ENCODE data around the gene ZNF780A.
A peak's percentile ranks its signal among the peaks of the same experiment; 100 is the strongest.
"Not testable (repeated sequence)": the region's sequence is repeated elsewhere in the genome, so short reads cannot be mapped to it uniquely, and the experiment has no call there.

Gene ZNF780A

DNA sequence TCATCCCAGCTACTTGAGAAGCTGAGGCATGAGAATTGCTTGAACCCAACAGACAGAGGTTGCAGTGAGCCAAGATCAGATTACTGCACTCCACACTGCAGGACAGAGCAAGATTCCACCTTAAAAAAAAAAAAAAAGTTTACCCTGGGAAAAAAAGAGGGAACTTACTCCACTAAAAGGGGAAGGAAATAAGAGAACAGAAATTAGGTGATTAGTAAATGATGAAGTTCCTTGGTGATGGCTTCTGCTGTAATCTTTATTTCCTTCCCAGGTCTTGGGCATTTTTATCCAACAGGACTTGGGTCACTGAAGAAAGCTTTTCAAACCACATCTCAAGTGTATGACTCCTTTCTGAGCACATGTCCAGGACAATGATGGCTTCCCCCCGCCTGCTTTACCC is 9.3 kb downstream of the ZNF780A start:
- DNase-seq, result no peak

GRCh38 chr19:40080289-40080688 is 10.5 kb downstream of the ZNF780A start:
- no peak for DNase-seq

DNA sequence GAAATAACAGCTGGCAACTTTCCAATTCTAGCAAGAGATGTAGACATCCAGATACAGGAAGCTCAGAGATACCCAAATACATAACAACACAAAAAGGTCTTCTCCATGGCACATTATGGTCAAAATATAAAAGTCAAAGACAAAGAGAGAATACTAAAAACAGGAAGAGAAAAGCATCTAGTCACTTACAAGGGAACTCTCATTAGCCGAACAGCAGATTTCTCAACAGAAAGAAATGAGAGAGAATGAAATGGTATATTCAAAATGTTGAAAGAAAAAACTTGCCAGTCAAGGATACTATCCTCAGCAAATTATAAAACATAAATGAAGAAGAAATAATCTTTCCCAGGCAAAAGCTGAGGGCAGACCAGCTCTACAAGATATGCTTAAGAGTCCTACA is 12.4 kb downstream of the ZNF780A start:
- peak; percentile 35 for DNase-seq

DNA sequence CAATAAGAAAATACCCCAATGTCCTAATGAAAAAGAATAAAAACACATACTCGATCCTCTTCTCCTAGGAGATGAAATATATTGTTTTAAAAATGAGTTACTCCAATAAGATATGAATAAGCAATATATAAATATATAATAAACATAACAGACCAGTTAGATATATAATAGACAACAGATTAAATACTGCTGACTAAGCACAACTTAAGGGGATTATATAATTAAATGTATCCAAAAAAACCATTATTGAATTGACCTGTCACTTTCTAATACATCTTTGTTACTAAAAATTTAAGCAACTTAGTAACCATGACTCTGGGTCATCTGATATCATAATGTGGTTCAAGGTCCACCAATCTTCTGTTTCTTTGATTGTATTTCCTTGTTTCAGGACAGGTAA is 20.7 kb downstream of the ZNF780A start:
- no peak for DNase-seq

DNA sequence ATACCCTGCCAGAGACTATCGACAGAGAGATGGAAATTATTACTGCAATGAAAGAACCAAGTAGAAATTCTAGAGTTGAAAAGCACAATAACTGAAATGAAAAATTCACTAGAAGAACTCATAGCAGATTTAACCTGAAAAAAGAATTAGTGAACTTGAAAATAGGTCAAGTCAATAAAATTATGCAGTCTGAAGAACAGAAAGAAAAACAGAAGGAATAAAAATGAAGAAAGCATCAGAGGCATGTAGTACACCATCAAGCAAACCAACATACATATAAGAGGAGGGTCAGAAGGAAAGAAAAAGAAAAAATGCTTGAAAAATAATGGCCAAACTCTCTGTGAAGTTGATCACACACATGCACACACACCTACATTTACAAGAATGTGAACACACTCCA is 31.1 kb downstream of the ZNF780A start:
- DNase-seq, result no peak

DNA sequence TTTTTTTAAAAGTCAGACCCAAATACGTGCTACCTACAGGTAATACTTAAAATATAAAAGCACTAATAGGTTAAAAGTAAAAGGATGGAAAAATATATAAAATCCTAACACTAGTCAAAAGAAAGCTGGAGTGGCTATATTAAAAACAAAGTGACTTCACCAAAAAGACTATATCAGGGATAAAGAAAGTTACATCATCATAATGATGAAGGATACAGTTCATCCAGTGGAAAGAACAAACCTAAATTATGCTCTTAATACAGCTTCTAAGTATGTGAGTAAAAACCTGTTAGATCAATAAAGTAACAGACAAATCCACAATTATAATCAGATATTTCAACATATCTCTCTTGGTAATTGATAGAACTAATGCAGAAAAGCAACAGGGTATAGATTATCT is 33.6 kb downstream of the ZNF780A start:
- no peak for DNase-seq

GRCh38 chr19:40056505-40056904 is 34.2 kb downstream of the ZNF780A start:
- DNase-seq, result no peak

GRCh38 chr19:40055832-40056504 is 34.8 kb downstream of the ZNF780A start, which contains the start of gene ZNF780B:
Gene ZNF780B (minus strand): TSS chr19:40056231. CDS start chr19:40050332, 5,899 bp downstream.
- DNase-seq, result peak; percentile 84

GRCh38 chr19:40055049-40055448 is 35.7 kb downstream of the ZNF780A start:
- DNase-seq, result no peak

DNA sequence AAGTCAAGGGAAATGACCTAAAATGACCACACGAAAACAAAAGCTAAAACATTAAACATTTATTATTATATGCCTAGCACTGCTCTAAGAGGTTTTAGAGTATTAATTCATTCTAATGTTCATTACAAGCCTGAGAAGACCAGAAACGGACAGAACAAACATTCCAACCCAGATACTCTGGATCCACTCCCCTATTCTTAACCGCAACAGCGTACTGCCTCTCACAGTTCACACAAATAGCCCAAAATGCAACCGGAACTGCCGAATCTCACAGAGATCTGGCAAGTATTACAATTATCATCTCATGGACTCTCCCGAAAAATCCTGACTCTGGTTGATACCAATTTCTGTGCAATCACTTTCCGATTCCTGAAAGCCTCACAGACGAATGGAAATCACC is 36.1 kb downstream of the ZNF780A start:
- no peak for DNase-seq

DNA sequence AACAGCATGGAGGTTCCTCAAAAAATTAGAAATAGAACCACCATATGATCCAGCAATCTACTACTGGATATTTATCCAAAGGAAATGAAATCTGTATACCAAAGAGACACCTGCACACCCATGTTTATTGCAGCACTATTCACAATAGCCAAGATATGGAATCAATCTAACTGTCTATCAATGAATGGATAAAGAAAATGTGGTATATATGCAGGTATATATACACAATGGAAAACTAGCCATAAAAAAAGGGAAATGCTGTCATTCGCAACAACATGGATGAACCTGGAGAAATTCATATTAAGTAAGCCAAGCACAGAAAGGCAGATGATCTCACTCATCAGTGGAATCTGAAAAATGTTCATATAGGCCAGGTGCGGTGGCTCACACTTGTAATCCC is 37.3 kb downstream of the ZNF780A start:
- DNase-seq, result no peak

DNA sequence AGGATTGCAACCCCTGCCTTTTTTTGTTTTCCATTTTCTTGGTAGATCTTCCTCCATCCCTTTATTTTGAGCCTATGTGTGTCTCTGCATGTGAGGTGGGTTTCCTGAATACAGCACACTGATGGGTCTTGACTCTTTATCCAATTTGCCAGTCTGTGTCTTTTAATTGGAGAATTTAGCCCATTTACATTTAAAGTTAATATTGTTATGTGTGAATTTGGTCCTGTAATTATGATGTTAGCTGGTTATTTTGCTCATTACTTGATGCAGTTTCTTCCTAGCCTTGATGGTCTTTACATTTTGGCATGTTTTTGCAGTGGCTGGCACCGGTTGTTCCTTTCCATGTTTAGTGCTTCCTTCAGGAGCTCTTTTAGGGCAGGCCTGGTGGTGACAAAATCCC is 49.0 kb downstream of the ZNF780A start:
- DNase-seq, result not testable (repeated sequence)

GRCh38 chr19:40038047-40038446 is 52.7 kb downstream of the ZNF780A start:
- DNase-seq, result not testable (repeated sequence)

DNA sequence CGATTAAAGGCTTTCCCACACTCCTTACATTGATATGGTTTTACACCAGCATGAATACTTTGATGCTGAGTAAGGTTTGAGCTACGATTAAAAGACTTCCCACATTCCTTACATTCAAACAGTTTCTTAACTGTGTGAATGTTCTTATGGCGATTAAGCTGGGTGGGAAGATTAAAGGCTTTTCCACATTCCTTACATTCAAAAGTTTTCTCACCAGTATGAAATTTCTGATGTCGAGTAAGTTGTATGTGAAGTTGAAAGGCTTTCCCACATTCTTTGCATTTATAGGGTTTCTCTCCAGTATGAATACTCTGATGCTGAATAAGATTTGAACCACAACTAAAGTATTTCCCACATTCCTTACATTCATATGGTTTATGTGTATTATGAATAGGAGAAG is 54.7 kb downstream of the ZNF780A start:
- DNase-seq, result no peak

GRCh38 chr19:40033989-40034560 is 56.7 kb downstream of the ZNF780A start:
- DNase-seq, result no peak

DNA sequence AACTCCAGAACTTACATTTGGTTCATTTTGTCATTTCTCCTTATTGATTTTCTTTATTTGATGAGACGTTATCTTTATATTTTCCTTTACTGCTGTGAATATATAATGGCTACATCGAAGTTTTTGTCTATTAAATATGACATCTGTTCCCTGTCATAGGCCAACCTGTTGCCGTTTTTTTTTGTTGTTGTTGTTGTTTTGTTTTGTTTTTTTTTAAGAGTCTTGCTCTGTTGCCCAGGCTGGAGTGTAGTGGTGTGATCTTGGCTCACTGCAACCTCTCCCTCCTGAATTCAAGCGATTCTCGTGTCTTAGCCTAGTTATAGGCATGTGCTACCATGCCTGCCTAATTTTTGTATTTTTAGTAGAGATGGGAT is 64.2 kb downstream of the ZNF780A start:
- DNase-seq, result no peak

- no peak for DNase-seq
Measured at GRCh38 chr19:40025938-40026596, 64.7 kb downstream of the ZNF780A start.

GRCh38 chr19:40023969-40024368 is 66.8 kb downstream of the ZNF780A start:
- DNase-seq, result no peak
